RPMI7951 (cell line): ENCODE measurements around the gene SMAD3. TPM values are rescaled to one million over a fixed set of nuclear protein-coding genes. Genes with fewer than 3 reads are reported as not detected.

Experiments
- DNase-seq: peaks from one replicate; pipeline ENCODE4 v3.0.0-alpha.2; 2012; ENCODE audit warnings: low read depth
- total RNA-seq: library from RNA; depleted of rRNA; stranded (reverse); fragments of >200 nt; shearing (Covaris generic); gene quantifications from 2 replicates; pipeline ENCODE4 v1.2.3, GENCODE V29; 2014

The SMAD3 gene
- total RNA-seq, 1 experiment from 2014 or later = 19.7 TPM

DNA sequence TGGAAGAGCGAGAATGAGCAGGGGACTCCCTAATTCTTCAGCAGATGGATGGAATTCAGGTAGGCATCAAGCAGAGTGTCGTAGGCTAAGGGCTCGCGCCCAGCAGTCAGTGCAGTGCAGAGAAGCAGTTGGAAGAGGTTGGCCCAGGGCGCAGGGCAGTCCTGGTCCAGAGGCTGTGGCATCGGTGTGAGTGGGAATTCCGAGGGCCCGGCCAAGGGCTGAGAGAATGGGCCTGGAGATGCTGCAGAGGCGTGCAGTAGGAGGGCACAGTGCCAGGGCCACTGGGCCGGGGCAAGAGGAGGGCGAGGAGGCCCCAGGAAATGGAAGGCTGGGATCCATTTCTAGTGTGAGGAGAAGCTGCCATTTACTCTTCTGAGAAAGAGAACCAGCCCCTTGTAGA is 114.6 kb downstream of the SMAD3 start:
- no peak for DNase-seq

DNA sequence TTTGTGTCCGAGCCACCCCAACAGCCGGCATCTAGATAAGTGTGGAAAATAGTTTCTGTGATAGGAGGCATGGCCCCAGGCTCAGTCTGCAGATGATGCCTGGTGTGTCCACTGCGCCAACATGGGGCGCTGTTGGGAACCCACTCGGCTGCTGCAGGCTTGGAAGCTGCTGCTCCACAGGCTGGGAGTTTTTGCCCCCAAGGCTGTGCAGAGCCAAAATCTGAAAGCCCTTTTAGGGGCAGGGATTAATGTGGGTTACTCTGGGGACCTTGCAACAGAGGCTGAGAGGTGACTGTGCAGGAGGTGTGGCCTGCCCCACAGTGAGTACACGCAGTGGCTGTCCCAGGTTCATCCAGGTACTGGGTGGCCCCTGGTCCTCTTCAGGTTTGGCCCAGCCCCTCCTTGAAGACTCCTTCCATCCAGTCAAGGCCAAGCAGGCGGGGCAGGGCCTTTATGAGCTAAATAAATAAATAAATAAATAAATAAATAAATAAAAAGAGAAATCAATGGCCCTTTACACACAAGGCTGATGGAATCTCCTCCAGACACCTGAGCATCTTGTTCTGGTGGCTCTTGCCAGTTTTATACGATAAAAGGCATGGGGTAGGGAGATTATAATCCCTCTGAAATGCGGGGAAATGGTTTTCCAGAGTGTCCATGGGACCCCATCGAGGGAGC is 115.3 kb downstream of the SMAD3 start:
- no peak for DNase-seq

DNA sequence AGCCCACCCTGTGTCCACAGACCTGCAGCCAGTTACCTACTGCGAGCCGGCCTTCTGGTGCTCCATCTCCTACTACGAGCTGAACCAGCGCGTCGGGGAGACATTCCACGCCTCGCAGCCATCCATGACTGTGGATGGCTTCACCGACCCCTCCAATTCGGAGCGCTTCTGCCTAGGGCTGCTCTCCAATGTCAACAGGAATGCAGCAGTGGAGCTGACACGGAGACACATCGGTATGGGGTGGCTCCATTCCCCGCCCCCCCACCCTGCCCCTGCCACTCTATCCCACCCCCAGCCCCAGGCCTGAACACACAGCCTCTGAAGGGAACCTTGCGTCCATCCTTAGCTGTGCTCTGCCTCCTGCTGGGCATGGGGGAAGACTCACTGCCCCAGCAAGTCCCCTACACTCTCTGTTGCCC is 115.8 kb downstream of the SMAD3 start:
- DNase-seq = no peak

DNA sequence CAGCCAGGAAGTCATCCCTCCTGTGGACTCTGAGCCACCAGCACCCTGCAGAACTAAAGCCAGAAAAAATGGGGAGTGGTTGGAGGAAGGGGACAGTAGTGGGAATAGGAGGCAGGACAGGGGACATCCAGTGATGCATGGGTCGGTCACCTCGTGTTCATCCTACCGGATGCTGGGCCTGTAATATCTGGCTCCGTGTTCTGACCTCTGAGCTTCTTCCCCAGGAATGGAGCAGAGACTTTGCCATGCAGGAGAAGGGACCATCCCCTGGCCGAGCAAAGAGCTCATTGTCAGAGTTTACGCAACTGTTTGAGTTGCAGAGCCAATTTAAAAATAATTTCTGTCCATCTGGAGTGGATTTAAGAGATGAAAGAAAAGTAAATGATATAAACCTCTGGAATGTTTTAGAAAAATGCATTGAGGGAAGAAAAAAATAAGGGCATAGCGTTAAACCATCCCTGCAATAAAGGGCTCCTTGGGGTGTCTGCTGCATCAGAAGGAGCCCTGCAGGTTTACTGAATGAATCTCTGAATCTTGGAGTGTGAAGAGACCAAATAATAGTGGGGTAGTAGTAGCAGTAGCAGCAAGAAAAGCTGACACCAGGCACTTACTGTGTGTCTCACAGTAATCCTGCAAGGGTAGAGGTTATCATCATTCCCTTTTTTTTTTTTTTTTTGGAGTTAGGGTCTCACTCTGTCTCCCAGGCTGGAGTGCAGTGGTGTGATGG is 118.2 kb downstream of the SMAD3 start:
- peak; percentile 71 for DNase-seq

DNA sequence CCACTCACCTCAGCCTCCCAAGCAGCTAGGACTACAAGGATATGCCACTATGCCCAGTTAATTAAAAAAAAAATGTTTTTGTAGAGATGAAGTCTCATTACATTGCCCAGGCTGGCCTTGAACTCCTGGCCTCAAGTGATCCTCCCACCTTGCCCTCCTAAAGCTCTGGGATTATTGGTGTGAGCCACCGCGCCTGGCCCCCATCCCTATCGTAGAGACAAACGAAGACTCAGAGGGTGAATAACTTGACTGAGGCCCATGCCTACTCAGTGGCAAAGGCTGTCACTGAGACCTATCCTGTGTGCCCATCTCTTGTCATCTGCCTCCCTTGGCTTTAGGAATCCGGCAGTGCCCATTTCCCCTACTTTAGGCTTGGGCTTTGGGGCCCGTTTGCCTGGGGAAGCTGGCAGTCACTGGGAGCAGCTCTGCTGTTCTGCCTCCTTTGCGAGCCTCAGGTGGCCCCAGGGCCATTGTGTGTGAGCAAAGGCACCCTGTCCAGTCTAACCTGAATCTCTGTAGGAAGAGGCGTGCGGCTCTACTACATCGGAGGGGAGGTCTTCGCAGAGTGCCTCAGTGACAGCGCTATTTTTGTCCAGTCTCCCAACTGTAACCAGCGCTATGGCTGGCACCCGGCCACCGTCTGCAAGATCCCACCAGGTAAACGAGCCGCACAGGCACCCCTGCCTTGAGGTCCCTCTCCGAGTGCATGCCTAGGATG is 119.0 kb downstream of the SMAD3 start:
- DNase-seq = no peak

DNA sequence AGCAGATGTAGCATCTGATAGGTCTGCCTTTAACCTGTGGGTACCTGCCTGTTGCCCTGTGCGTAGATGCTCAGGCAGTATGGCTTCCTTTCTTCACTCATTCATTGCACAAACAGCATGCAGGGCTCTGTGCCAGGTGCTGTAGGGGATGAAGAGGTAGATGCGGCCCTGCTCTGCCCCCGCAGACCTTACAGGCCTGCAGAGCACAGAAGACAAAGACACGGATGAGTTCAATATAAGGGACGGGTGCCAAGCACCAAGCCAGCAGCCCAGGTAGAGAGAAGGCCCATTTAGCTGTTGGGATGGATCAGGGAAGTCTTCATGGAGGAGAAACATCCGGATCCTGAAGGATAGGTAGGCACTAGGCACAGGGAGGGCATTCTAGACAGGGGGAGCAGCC is 119.6 kb downstream of the SMAD3 start:
- no peak for DNase-seq

DNA sequence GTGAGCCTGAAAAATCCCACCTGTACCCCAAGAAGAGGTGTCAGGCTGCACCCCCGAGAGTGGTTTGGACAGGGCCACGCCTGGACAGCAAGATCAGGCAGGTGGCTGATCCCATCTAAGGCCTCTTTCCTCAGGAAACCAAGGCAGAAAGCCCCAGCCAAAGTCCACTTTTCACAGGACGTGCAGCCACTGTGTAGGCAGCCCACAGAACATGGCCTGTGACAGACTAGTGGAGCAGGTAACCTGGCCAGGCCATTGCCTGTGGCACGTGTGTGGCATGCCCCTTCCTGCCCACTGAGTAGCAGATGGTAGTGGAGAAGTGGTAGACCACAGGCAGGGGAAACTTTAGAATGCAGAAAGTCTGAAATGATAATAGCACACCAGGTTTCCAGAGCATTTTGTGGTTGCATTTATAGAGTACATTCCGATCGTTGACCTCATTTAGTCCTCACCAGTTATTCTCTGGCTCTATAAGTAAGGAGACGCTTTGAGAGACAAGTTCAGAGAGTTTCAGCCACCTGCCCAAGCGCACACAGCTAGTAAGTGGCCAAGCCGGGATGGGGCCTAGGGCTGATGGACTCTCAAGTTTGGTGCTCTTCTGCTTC is 120.3 kb downstream of the SMAD3 start:
- DNase-seq = peak; percentile 34

DNA sequence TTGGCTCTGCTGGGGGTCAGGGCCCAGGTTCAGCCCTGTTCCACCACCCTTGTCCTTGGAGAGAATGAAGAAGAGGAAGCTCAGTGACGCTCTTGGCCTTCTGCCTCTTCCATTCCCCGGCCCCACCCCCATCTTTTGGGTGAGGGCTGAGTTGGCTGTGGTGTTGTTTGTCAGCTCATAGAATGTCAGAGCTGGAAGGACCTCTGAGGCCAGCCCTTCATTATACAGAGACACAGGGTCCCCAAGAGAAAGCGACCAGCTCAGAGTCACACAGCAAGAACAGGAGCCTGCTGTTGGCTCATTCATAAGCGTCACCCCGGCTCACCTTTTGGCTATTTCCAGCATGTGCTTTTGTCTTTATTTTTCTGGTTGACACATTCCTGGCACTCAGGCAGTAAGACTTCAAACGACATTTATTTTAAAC is 120.8 kb downstream of the SMAD3 start:
- no peak for DNase-seq

DNA sequence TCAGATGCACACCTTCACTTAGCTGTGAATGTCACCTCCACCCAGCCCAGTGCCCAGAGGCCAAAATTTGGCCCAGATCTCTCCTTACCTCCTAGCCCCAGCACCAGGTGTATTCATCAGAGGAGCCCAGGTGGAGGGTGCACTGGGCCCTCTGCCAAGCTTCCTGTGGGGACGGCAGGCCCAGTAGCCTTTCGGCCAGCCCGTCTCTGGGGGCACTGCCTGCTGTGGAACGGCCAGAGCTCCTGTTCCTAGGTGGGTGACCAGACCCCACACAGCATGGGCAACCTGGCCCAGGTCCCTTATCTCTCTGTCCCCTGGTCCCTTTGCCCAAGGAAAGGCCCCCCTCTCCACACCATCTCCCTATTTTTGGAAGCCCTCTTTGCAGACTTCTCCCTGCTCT is 121.3 kb downstream of the SMAD3 start:
- DNase-seq = no peak

DNA sequence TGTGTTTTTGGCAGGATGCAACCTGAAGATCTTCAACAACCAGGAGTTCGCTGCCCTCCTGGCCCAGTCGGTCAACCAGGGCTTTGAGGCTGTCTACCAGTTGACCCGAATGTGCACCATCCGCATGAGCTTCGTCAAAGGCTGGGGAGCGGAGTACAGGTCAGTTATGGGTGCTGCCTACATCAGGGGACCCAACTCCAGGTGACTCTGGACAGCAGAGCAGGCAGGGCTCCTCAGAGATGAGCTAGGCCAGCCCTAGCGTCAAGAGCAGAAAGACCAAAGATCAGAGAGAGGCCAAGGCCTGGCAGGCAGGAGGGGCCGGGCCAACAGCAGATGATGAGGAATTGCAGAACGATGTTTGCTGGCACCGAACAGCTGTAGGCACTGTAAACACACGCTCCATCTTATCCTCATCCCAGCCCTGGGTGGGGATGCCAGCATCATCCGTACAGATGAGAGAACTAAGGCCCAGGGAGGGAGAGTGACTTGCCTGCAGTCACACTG is 122.0 kb downstream of the SMAD3 start:
- no peak for DNase-seq

DNA sequence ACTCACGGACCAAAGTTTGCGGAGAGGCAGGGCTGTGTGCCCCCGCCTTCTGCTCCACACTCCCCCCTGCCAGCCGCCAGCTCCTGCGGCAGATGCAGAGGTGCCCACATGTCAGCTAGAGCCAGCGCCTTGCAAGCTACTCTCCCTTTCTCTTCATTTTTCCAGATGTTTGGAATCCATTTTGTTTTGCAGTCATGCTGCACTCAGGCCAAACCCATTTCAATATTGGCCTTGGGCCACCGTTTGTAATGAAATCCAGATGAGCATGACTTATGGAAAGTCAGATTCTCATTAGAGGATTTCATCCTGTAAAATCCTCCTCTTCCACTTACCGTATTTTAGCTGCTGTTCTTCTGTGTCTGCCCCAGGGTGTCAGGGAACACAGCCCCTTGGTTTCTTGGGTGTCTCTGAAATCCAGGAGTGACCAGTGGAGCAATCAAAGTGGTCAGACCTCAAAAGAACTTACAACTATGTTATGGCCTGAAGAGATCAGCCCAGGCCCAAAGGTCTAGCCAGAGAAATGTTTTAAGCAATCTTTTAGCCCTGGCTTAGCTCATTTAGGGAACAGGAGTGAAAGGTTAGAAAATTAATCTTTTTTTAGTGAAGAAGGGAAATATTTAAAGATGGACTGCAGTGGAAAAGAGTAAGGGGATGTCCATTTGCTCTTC is 123.3 kb downstream of the SMAD3 start:
- peak; percentile 96 for DNase-seq

DNA sequence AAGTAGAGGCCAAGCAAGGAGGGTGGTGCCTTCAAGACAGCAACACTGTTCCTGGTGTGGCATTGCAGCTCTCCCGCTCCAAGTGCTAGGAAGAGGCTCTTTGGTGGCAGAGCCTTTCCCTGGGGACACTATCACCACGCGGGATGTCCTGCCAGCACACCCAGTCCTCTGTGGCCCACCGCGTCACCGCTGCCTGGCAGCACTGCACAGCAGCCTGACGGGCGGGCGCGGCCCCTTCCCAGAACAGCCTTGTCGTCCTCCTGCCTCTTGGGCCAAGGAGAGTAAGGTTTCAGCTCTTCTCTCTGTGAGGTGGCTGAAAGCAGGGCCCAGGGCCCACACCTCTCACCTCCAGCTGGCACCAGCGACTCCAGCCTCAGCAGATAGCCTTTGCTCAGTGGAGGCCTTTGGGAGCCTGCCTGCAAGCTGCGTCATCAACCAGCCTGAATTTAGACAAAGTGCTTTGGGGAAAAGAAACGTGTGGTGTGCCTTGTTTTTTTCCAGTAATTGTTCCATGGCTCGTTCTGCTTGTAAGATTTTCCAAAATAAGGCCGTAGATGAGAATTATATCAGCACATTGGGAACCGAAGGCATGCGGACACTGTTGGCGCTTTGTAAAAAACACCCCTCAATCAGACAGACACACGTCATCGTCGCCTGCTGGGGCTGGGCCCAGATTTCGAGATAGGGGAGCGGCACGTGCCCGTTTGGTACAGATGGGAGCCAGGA is 124.1 kb downstream of the SMAD3 start:
- no peak for DNase-seq

DNA sequence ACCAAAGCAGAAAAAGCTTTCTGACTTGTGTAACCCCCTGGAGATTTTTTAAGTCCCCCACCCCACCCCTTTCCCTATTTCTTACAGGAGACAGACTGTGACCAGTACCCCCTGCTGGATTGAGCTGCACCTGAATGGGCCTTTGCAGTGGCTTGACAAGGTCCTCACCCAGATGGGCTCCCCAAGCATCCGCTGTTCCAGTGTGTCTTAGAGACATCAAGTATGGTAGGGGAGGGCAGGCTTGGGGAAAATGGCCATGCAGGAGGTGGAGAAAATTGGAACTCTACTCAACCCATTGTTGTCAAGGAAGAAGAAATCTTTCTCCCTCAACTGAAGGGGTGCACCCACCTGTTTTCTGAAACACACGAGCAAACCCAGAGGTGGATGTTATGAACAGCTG is 124.9 kb downstream of the SMAD3 start:
- DNase-seq = no peak

DNA sequence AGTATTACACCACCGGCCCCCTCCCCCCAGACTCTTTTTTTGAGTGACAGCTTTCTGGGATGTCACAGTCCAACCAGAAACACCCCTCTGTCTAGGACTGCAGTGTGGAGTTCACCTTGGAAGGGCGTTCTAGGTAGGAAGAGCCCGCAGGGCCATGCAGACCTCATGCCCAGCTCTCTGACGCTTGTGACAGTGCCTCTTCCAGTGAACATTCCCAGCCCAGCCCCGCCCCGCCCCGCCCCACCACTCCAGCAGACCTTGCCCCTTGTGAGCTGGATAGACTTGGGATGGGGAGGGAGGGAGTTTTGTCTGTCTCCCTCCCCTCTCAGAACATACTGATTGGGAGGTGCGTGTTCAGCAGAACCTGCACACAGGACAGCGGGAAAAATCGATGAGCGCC is 125.4 kb downstream of the SMAD3 start:
- no peak for DNase-seq

DNA sequence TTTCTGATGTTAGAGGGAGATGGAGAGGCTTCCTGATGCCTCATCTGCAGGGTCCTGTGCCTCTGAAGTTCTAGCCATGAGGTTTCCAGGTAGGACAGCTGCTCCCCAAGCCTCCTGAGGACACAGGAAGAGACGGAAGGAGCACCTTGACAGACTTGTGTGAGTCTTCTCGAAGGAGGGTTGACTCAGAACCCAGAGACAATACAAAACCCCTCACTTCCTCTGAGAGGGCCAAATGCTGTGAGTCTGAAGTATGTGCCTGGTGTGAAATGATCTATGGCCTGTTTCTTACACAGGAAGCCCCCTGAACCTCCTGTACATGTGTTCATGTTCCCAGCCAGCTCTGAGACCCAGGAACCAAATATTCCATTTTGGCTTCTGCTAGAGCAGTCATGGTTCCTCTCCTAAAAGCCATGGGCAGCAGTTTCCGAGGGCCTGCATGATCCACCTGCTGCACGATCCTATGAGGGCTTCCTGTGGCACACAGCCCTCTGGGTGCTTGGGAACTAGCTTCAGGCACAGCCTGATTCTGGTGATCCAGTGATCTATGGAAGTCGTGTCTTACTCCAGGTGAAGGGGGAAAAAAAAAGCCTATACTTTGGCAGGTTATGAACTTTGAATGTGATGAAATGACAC is 126.9 kb downstream of the SMAD3 start:
- no peak for DNase-seq

DNA sequence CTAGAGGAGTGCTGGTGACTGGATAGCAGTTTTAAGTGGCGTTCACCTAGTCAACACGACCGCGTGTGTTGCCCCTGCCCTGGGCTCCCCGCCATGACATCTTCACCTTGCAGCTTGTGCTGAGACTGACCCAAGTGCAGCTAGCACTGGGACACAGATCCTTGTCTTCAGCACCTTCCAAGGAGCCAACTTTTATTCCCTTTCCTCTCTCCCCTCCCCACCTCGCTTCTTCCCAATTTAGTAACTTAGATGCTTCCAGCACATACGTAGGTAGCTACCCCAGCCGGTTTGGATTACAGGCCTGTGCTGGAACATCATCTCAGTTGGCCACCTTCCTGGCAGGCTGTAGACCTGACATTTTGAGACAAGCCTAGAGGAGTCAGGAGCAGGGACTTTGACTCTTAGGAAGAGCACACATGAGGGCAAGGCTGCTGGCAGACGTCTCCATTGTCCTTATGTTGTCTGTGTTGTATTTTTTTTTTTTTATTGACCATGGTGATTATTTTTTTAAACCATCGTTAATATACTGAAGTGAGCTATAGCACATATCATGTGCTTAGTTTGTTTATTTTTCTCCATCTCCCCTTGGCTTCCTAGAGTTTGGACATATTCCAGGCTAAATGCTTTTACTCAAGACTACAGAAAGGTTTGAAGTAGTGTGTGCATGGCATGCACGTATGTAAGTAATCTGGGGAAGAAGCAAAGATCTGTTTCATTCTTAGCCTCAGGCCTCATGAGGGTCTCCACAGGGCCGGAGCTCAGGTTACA is 128.0 kb downstream of the SMAD3 start:
- DNase-seq = no peak

DNA sequence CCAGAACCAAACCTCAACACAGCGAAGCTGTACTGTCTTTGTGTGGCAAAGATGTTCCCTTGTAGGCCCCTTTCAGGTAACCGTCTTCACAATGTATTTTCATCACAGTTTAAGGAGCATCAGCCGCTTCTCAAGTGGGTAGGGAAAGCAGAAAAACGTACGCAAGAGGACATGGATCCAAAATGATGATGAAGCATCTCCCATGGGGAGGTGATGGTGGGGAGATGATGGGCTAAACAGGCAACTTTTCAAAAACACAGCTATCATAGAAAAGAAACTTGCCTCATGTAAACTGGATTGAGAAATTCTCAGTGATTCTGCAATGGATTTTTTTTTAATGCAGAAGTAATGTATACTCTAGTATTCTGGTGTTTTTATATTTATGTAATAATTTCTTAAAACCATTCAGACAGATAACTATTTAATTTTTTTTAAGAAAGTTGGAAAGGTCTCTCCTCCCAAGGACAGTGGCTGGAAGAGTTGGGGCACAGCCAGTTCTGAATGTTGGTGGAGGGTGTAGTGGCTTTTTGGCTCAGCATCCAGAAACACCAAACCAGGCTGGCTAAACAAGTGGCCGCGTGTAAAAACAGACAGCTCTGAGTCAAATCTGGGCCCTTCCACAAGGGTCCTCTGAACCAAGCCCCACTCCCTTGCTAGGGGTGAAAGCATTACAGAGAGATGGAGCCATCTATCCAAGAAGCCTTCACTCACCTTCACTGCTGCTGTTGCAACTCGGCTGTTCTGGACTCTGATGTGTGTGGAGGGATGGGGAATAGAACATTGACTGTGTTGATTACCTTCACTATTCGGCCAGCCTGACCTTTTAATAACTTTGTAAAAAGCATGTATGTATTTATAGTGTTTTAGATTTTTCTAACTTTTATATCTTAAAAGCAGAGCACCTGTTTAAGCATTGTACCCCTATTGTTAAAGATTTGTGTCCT is 129.0 kb downstream of the SMAD3 start:
- DNase-seq = no peak

DNA sequence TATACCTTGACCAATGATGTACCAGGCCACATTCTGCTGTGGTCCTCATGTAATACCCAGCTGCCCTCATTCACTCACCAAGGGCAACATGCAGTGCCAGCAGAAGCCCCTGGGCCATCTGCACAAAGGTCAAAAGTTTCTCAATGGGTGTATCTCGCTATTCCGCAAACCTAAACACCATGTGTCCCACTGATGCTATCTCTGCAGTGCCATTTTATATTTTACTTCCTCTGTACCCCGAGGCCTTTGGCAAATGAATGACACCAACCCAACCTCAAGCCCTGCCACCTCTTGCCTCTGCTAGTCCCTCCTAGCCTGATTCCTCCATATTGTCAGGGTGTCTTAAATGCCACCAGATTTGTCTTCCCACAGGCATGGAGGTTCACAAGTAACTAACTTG is 129.9 kb downstream of the SMAD3 start:
- DNase-seq = peak; percentile 62

DNA sequence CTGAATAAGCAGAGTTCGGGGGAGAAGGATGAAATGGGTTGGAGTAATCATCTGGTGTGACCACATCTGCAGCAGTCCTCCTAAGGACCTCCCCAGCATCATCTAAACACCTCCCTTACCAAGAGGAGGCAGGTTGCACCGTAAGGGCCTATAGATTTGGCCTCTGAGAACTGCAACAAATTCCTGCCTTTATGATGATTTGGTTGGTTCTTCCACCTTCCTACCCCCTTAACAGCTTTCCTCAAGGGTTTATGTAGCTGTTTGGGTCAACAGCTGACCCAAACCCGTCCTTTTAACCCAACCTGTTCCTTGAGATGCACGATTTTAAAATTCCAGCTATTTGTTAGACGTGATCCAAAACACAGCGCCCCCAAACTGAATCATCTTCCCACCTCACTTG is 130.8 kb downstream of the SMAD3 start:
- no peak for DNase-seq
